ENCODE measurements around the gene B3GNT4. TPM values are rescaled to one million over a fixed set of nuclear protein-coding genes. Genes with fewer than 3 reads are reported as not detected.

The B3GNT4 gene
- total RNA-seq, 1 experiment from 2014 or later: 0.07 TPM

DNA sequence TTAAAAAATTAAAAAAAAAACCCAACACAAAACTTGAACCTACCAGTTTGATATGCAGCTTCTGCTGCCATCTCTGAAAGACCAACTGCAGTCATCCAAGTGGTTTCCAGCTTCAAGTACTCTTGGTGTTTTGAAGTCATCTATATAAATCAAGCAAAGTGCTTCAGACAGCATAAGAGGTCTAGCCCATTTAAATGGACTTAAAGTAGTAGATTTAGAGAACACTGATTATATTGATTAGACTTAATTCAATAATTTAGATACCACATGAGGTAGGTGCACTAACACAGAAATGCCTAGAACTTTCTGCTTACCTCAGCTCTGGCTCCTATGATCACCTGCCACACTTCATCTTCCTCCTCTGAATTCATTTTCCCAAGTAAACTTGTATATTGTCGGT, 12.9 kb downstream of the B3GNT4 start:
- Histone ChIP-seq H3K36me3 (ENCODE audit: insufficient read depth, low read length) (peaks cover 53% of the 10 kb centered on the region), H3K79me2 (ENCODE audit: low read length) (peaks cover 24% of the 10 kb centered on the region), H2AFZ (ENCODE audit: low read length) (no peak overlapping the region), H3K27ac (ENCODE audit: low read length) (no peak overlapping the region), H4K20me1 (ENCODE audit: insufficient read depth, low read depth, low read length) (no peaks in the 10 kb centered on the region), H3K9me2 (replicated peaks; ENCODE audit: insufficient read depth, low read length) (no peaks in the 10 kb centered on the region), H3K4me1 (ENCODE audit: low read length) (no peaks in the 10 kb centered on the region), H3K9ac (ENCODE audit: low read length) (no peak overlapping the region), H3K9me3 (ENCODE audit: low read length) (no peaks in the 10 kb centered on the region), H3K4me3 (ENCODE audit: low read length) (no peak overlapping the region), H3K27me3 (ENCODE audit: low read length) (no peaks in the 10 kb centered on the region), H3K4me2 (ENCODE audit: low read depth, low read length, poor library complexity, severe bottlenecking) (no peak overlapping the region)
- DNase-seq: no peak

DNA sequence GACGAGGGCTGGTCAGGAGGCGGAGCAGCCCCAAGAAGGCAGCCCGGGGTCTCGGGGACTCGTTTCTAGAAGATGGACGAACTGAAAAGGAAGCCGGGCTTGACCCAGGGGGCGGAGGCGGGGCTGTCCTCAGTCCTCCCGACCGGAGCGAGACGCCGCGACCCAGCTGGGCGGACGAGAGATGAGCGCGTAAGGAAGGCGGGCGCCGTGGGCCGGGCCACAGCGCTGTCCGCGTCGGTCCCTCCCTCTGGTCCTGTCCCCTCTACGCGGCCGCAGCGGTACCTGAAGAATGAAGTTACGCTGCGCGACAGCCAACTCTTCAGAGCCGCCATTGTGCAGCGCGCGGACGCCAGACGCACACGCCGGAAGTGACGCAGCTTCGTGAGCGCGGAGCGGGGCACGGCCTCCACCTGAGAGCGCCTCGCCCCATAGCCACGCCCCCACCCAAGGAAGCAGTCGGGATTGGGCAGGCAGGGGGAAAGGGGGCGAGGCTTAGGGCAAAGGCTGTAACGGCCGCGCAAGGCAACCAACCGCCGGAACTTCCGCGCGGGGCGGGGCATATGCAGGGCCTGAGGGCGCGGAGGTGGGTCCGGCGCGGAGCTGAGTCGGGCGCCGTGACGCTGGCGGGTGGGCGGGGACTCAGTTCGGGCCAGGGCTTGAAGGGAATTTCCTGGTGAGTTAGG, 22.3 kb downstream of the B3GNT4 start, which contains the start of gene DIABLO:
Gene DIABLO, minus strand, starts transcription at position 370 of the 683 bp plus-strand sequence. Its CDS starts 38 bp downstream, at position 332.
- Histone ChIP-seq H3K9me3 (ENCODE audit: low read length) (no peaks in the 10 kb centered on the region), H3K36me3 (ENCODE audit: insufficient read depth, low read length) (peaks cover 24% of the 10 kb centered on the region), H3K27ac (ENCODE audit: low read length) (peak within 1 kb of the TSS; percentile 43; the same call in 1 of the 2 replicates), H3K4me2 (ENCODE audit: low read depth, low read length, poor library complexity, severe bottlenecking) (peak within 1 kb of the TSS; percentile 75), H3K4me1 (ENCODE audit: low read length) (peaks cover 25% of the 10 kb centered on the region), H3K9me2 (replicated peaks; ENCODE audit: insufficient read depth, low read length) (no peaks in the 10 kb centered on the region), H3K4me3 (ENCODE audit: low read length) (peak within 1 kb of the TSS; percentile 86), H3K79me2 (ENCODE audit: low read length) (peaks cover 47% of the 10 kb centered on the region), H4K20me1 (ENCODE audit: insufficient read depth, low read depth, low read length) (no peaks in the 10 kb centered on the region), H2AFZ (ENCODE audit: low read length) (peak within 1 kb of the TSS; percentile 44), H3K9ac (ENCODE audit: low read length) (peak within 1 kb of the TSS; percentile 83), H3K27me3 (ENCODE audit: low read length) (no peaks in the 10 kb centered on the region)
- DNase-seq: peak; percentile 100

DNA sequence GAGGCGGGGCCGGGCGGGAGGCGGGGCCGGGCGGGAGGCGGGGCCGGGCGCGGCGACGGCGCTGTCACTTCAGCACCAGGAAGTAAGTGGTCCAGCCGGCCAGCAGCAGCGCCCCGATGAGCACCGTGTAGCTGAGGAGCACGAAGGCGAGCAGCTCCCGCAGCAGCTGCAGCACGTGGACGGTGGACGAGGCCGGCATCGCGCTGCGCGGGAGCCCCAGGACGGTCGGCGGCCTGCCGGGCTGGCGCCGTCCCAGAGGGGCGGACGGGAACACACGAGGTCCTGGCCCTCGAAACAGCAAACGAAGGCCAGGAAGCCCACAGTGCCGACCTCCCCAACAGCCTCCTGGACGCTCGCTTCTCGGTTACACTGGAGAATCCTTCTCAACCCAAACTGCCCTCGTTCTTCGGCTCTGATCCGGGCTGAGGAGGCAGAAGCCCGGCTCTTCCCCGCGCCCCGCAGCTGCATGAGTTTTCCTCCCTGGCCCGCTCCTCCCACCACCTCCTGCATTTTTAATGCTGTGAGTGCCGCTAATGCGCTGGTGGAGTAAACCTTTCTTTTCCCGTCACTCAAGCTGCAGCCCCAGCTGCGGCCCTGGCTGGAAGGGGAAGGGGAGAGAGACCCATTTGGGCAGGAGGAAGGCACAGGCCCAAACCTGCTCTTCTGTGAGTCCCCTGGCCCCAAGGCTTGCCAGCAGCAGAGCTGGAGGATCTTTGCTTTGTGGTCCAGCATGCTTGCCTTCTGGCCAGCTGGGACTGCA, 23.0 kb downstream of the B3GNT4 start:
- Histone ChIP-seq H3K4me3 (ENCODE audit: low read length) (peak overlapping the region; percentile 58; the same call in 1 of the 2 replicates), H3K36me3 (ENCODE audit: insufficient read depth, low read length) (peaks cover 18% of the 10 kb centered on the region), H3K27me3 (ENCODE audit: low read length) (no peaks in the 10 kb centered on the region), H4K20me1 (ENCODE audit: insufficient read depth, low read depth, low read length) (no peaks in the 10 kb centered on the region), H3K9me3 (ENCODE audit: low read length) (no peaks in the 10 kb centered on the region), H2AFZ (ENCODE audit: low read length) (peak overlapping the region; percentile 41; the same call in 1 of the 2 replicates), H3K4me2 (ENCODE audit: low read depth, low read length, poor library complexity, severe bottlenecking) (peak overlapping the region; percentile 70), H3K27ac (ENCODE audit: low read length) (no peak overlapping the region), H3K9me2 (replicated peaks; ENCODE audit: insufficient read depth, low read length) (no peaks in the 10 kb centered on the region), H3K4me1 (ENCODE audit: low read length) (peaks cover 25% of the 10 kb centered on the region), H3K79me2 (ENCODE audit: low read length) (peaks cover 40% of the 10 kb centered on the region), H3K9ac (ENCODE audit: low read length) (peak overlapping the region; percentile 62)
- no peak for DNase-seq

DNA sequence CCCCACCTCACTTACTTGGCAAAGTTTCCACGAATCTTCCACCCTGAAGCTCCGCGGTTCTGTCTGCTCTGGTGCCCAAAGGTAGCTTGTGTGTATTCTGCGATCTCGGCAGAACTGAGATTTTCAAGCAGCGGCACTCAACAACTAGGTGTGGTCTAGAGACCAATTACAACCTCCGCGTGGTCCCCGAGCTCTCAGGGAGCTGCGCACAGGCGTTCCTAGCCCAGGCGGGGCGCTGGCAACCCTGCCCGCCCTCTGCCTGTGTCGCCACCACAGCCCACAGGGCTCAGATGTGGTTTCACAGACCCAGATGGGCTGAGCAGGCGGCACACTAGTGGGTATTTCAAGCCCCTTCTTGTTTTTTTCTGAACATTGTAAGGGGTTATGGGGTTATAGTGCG, 23.8 kb downstream of the B3GNT4 start:
- Histone ChIP-seq H4K20me1 (ENCODE audit: insufficient read depth, low read depth, low read length) (no peaks in the 10 kb centered on the region), H3K4me1 (ENCODE audit: low read length) (peaks cover 25% of the 10 kb centered on the region), H3K4me3 (ENCODE audit: low read length) (no peak overlapping the region), H2AFZ (ENCODE audit: low read length) (no peak overlapping the region), H3K27me3 (ENCODE audit: low read length) (no peaks in the 10 kb centered on the region), H3K27ac (ENCODE audit: low read length) (no peak overlapping the region), H3K9ac (ENCODE audit: low read length) (no peak overlapping the region), H3K4me2 (ENCODE audit: low read depth, low read length, poor library complexity, severe bottlenecking) (no peak overlapping the region), H3K9me2 (replicated peaks; ENCODE audit: insufficient read depth, low read length) (no peaks in the 10 kb centered on the region), H3K36me3 (ENCODE audit: insufficient read depth, low read length) (peaks cover 15% of the 10 kb centered on the region), H3K79me2 (ENCODE audit: low read length) (peaks cover 32% of the 10 kb centered on the region), H3K9me3 (ENCODE audit: low read length) (no peaks in the 10 kb centered on the region)
- DNase-seq: no peak

DNA sequence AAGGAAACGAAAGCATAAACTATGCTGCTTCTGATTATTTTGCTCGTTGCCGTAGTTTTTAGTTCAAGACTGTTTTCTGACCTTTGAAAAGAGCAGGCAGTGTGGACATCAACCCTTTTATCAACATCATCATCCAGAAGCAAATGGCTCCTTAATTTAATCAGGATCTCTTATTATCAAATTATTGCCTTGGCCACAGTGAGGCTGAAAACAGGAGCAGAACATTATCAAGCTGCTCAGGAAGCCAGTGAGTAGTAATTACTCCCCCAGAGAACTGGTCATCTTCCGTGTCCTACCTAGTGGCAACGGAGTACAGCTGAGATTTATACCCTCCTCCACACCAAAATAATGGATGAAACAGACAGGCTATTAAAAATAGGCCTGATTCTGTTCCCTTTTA, 24.6 kb downstream of the B3GNT4 start:
- no peak overlapping the region for H3K4me2 ChIP-seq (ENCODE audit: low read depth, low read length, poor library complexity, severe bottlenecking)
- no peak for DNase-seq
- peaks cover 25% of the 10 kb centered on the region for H3K79me2 ChIP-seq (ENCODE audit: low read length)
- H3K9ac ChIP-seq (ENCODE audit: low read length): no peak overlapping the region
- peaks cover 17% of the 10 kb centered on the region for H3K36me3 ChIP-seq (ENCODE audit: insufficient read depth, low read length)
- H2AFZ ChIP-seq (ENCODE audit: low read length): no peak overlapping the region
- no peaks in the 10 kb centered on the region for H3K9me3 ChIP-seq (ENCODE audit: low read length)
- H3K4me3 ChIP-seq (ENCODE audit: low read length): no peak overlapping the region
- H3K4me1 ChIP-seq (ENCODE audit: low read length): peaks cover 25% of the 10 kb centered on the region
- no peaks in the 10 kb centered on the region for H4K20me1 ChIP-seq (ENCODE audit: insufficient read depth, low read depth, low read length)
- no peaks in the 10 kb centered on the region for H3K9me2 ChIP-seq (replicated peaks; ENCODE audit: insufficient read depth, low read length)
- no peaks in the 10 kb centered on the region for H3K27me3 ChIP-seq (ENCODE audit: low read length)
- no peak overlapping the region for H3K27ac ChIP-seq (ENCODE audit: low read length)

DNA sequence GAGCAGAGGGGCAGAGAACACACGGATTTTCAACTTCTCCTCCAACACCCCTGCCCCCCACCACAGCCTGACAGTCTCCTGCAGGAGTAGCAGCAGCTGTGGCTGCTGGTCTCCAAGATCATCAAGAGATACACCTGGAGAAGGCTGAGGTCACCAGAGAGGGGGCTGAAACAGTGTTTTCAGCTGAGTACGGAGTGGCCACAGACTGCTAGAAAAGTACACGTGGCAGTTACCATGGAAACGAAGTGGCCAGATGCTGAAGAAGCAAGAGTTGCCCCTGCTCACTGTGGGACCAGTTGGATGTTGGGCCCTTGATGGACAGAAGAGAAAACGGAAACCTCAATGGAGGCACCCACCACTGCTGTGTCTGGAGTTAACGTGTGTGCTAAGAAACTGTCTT, 27.3 kb downstream of the B3GNT4 start:
- no peak for DNase-seq
- Histone ChIP-seq H3K36me3 (ENCODE audit: insufficient read depth, low read length) (peaks cover 5% of the 10 kb centered on the region; the same call in 1 of the 2 replicates), H3K4me3 (ENCODE audit: low read length) (no peak overlapping the region), H2AFZ (ENCODE audit: low read length) (no peak overlapping the region), H3K4me1 (ENCODE audit: low read length) (peaks cover 10% of the 10 kb centered on the region), H3K27me3 (ENCODE audit: low read length) (no peaks in the 10 kb centered on the region), H3K79me2 (ENCODE audit: low read length) (no peaks in the 10 kb centered on the region), H3K9ac (ENCODE audit: low read length) (no peak overlapping the region), H3K9me2 (replicated peaks; ENCODE audit: insufficient read depth, low read length) (no peaks in the 10 kb centered on the region), H3K4me2 (ENCODE audit: low read depth, low read length, poor library complexity, severe bottlenecking) (no peak overlapping the region), H4K20me1 (ENCODE audit: insufficient read depth, low read depth, low read length) (no peaks in the 10 kb centered on the region), H3K27ac (ENCODE audit: low read length) (no peak overlapping the region), H3K9me3 (ENCODE audit: low read length) (no peaks in the 10 kb centered on the region)

DNA sequence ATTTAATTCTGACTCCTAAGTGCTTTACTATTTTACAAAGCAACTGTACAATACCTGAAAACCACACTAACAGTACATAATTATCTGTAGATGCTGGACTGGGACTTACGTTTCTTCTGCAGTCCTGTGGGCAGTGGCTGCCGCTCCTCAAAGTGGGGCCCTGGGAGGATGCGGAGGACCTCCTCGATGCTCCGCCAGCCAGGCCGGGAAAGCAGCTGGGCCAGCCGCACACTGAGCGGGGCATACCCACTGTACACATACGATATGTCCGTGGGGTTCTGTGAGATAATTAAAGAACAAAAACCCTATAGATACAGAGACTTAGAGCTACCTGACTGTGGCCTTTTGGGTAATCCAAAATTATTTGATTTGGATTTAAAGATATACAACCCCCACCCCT, 29.2 kb downstream of the B3GNT4 start:
- H4K20me1 ChIP-seq (ENCODE audit: insufficient read depth, low read depth, low read length): no peaks in the 10 kb centered on the region
- no peak overlapping the region for H3K4me2 ChIP-seq (ENCODE audit: low read depth, low read length, poor library complexity, severe bottlenecking)
- no peak overlapping the region for H3K27ac ChIP-seq (ENCODE audit: low read length)
- no peaks in the 10 kb centered on the region for H3K27me3 ChIP-seq (ENCODE audit: low read length)
- H3K79me2 ChIP-seq (ENCODE audit: low read length): no peaks in the 10 kb centered on the region
- H3K4me1 ChIP-seq (ENCODE audit: low read length): no peaks in the 10 kb centered on the region
- no peak overlapping the region for H2AFZ ChIP-seq (ENCODE audit: low read length)
- H3K9me3 ChIP-seq (ENCODE audit: low read length): no peaks in the 10 kb centered on the region
- no peak overlapping the region for H3K9ac ChIP-seq (ENCODE audit: low read length)
- H3K9me2 ChIP-seq (replicated peaks; ENCODE audit: insufficient read depth, low read length): no peaks in the 10 kb centered on the region
- H3K4me3 ChIP-seq (ENCODE audit: low read length): no peak overlapping the region
- peaks cover 5% of the 10 kb centered on the region; the same call in 1 of the 2 replicates for H3K36me3 ChIP-seq (ENCODE audit: insufficient read depth, low read length)
- no peak for DNase-seq

DNA sequence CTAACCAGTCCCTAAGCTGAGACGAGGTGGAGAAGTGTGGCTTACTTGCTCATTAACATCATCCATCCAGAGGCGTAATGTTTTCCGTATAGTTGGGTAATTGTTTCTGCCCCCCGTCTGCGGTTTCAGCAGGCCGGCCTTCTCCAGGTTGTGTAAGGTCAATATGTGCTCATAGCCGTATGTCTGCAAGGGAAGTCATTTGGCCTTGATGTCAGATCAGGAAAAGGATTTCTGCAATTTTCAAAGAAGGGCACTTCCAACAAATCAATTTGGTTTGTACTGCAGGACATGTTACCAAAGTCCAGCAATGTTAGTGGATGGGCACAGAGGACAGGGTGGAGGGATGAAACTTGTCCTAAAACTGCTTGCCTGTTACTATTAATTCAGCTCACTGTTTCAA, 32.2 kb downstream of the B3GNT4 start:
- no peak overlapping the region for H3K4me2 ChIP-seq (ENCODE audit: low read depth, low read length, poor library complexity, severe bottlenecking)
- no peaks in the 10 kb centered on the region for H3K4me1 ChIP-seq (ENCODE audit: low read length)
- H3K9me3 ChIP-seq (ENCODE audit: low read length): no peaks in the 10 kb centered on the region
- no peak overlapping the region for H3K27ac ChIP-seq (ENCODE audit: low read length)
- no peak overlapping the region for H3K9ac ChIP-seq (ENCODE audit: low read length)
- H3K27me3 ChIP-seq (ENCODE audit: low read length): no peaks in the 10 kb centered on the region
- H3K79me2 ChIP-seq (ENCODE audit: low read length): no peaks in the 10 kb centered on the region
- H3K36me3 ChIP-seq (ENCODE audit: insufficient read depth, low read length): peaks cover 5% of the 10 kb centered on the region; the same call in 1 of the 2 replicates
- H2AFZ ChIP-seq (ENCODE audit: low read length): no peak overlapping the region
- H3K9me2 ChIP-seq (replicated peaks; ENCODE audit: insufficient read depth, low read length): no peaks in the 10 kb centered on the region
- H3K4me3 ChIP-seq (ENCODE audit: low read length): no peak overlapping the region
- no peaks in the 10 kb centered on the region for H4K20me1 ChIP-seq (ENCODE audit: insufficient read depth, low read depth, low read length)
- DNase-seq: no peak

Measured in Karpas-422 (cell line).